Ectodermal cell (in vitro differentiated cells): ENCODE data around the gene RARB.

Experiments used
- H3K27ac ChIP-seq: 2 replicates; pipeline ENCODE4 v1.7.0; 2013; ENCODE audit warnings: mild to moderate bottlenecking, low read depth, low read length; ENCODE audit not compliant: insufficient read depth, poor library complexity, severe bottlenecking
- H3K27me3 ChIP-seq: 2 replicates; pipeline ENCODE4 v1.7.0; 2013; ENCODE audit warnings: mild to moderate bottlenecking, low read length; ENCODE audit not compliant: insufficient read depth, control insufficient read depth, poor library complexity, severe bottlenecking
- H3K36me3 ChIP-seq: one replicate; pipeline ENCODE4 v1.7.0; 2013; ENCODE audit warnings: low read length; ENCODE audit not compliant: control insufficient read depth, insufficient read depth
- H3K4me1 ChIP-seq: one replicate; pipeline ENCODE4 v1.7.0; 2013; ENCODE audit warnings: low read length; ENCODE audit not compliant: control insufficient read depth, insufficient read depth
- H3K4me3 ChIP-seq: 2 replicates; pipeline ENCODE4 v1.7.0; 2013; ENCODE audit warnings: low read depth, low read length, control low read depth; ENCODE audit not compliant: insufficient read depth
- H3K9me3 ChIP-seq: 2 replicates; pipeline ENCODE4 v1.7.0; 2013; ENCODE audit warnings: mild to moderate bottlenecking, low read length, moderate library complexity; ENCODE audit not compliant: control insufficient read depth
- WGBS, 2 experiments: methylation state at CpG; one replicate each; pipeline ENCODE4 v1.1.7; 2013; ENCODE audit warnings: missing lambda C conversion rate in 2 of 2; 5-methylcytosine and 5-hydroxymethylcytosine counted together

The RARB gene

DNA sequence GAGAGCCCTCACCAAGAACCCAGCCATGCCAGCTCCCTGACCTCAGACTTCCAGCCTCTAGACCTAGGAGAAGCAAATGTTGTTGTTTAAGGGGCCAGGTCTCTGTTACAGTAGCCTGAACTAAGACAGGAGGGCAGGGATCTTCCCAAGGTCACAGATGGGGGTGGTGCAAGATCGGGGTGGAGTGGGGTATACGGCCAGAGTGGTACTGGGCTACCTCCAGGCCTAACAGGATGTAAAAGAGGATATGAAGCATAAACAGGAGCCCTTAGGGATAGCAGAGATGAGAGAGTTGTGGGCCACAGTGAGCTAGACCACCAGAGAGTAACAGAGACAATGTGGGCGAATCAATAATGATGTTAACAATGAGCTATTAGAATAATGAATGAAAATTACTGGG, 153.8 kb downstream of the RARB start:
- 91 to 96% methylated on average over 3 of the region's 3 CpGs for WGBS, 2 experiments
- Histone ChIP-seq H3K4me3 (no peak overlapping the region), H3K9me3 (no peaks in the 10 kb centered on the region), H3K4me1 (no peaks in the 10 kb centered on the region), H3K36me3 (no peaks in the 10 kb centered on the region), H3K27me3 (no peaks in the 10 kb centered on the region), H3K27ac (no peak overlapping the region)

DNA sequence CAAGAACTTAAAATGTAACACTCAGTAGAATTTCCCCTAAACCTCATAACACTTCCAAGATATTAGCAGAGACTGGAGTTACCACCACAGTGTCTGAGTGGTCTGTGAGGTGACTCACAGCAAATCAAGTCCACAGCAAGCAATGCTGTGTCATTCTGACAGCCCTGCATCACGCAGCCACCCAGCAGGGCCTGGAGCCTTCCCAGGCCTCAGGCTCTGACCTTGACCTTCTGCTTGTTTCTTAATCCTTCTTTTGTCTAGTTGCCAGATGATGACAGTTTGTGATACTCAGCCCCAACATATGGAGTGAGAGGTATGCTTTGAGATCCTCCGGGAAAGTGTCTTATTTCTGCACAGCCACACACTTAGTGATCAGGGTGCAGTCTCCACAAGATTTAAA, 154.2 kb downstream of the RARB start:
- WGBS, 2 experiments = 83 to 94% methylated on average over 2 of the region's 2 CpGs
- H3K4me3 ChIP-seq = no peak overlapping the region
- H3K36me3 ChIP-seq = no peaks in the 10 kb centered on the region
- no peak overlapping the region for H3K27ac ChIP-seq
- H3K27me3 ChIP-seq = no peaks in the 10 kb centered on the region
- H3K4me1 ChIP-seq = no peaks in the 10 kb centered on the region
- H3K9me3 ChIP-seq = no peaks in the 10 kb centered on the region

DNA sequence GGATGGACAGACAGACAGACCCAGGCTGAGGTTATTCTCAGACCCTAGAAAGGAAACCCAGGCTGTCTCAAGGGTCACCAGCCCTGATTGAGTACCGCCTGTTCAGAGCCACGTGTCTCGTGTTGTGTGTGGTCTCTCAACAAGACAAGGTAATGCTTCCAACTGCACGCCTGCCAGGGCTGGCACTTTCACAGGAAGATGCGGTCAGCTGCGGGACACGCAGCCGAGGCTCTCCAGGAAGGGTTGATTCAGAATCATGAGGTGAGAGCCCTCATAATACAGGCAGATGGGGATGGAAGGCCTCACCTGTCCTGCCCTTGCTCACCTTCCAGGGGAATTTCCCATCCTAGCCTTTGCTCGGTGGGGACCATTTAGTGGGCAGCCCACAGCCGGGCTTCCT, 155.3 kb downstream of the RARB start:
- H3K27ac ChIP-seq = no peak overlapping the region
- WGBS, 2 experiments = 95% methylated on average over 10 of the region's 10 CpGs
- H3K27me3 ChIP-seq = no peaks in the 10 kb centered on the region
- no peak overlapping the region for H3K4me3 ChIP-seq
- H3K4me1 ChIP-seq = no peaks in the 10 kb centered on the region
- H3K36me3 ChIP-seq = no peaks in the 10 kb centered on the region
- H3K9me3 ChIP-seq = no peaks in the 10 kb centered on the region

DNA sequence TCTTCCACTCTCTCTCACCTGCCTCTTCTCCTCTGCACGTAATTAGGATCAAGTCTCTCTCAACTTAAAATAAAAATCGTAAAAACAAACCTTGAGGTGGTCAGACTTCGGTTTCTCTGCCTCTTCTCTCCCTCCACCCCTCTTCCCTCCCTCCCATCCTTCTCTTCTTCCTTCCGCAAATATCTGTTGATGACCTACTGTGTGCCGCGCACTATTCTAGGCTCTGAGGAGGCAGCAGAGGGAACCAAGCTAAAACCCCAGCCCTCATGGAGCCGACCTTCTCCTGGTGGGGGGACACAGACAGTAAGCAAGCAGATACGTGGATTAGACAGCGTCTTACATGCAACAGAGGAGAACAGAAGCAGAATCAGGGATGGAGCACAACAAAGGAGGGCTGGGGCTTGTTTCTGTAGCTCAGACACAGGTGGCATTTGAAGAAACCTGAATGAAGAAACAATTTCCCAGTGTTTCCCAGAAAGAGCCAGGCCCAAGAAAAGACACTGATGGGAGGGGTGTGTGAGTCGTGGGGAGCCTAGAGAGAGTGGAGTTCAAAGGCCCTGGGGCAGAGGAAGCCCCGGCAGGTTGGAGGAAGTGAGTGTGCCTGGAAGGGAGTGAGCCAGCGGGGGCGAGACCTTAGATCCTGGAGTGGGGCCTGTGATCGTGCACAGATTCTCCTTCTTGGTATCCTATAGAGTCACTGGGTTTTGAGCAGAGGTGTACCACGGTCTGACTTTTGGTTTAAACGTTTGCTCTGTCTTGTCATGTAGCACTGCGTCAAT, 156.1 kb downstream of the RARB start:
- WGBS, 2 experiments = 92 to 93% methylated on average over 17 of the region's 17 CpGs
- Histone ChIP-seq H3K27me3 (no peaks in the 10 kb centered on the region), H3K4me1 (no peaks in the 10 kb centered on the region), H3K36me3 (no peaks in the 10 kb centered on the region), H3K4me3 (no peak overlapping the region), H3K9me3 (no peaks in the 10 kb centered on the region), H3K27ac (no peak overlapping the region)

DNA sequence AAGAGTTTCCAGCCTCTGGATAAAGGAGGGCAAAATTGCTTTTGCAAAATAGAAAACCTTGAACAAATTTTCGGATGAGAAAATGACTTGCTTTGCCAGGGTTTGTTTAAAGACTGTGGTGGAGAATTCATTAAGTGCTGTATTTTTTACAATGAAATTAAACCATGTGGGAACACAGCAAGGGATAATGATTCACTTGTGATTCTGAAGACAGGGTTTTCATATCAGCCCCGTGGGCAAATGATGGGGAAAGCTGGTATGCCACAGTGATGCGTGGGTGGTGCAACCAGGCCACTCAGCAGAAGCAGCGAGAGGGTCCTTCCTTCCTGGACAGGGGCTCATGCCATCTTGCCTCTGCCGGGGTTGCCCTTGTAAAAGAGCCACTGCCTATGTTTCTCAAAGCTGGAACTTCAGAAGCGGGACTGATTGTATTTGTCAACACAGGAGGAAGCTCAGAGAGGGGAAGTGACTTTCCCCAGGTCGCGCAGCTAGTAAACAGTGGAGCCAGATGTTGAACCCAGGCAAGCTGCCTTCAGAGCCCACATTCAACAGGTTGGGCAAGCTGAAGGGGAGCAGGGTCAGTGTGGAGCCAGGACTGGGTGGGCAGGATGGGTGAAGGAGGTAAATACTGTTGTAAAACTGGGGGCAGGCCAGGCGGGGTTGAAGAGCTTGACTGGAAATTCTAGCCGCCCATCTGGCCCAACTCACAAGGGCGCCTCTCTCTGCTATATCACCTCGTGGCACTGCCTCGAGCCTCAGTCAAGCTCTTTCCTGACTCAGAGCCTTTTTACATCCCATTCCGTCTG, 157.5 kb downstream of the RARB start:
- 93 to 94% methylated on average over 14 of the region's 14 CpGs for WGBS, 2 experiments
- H3K27ac ChIP-seq = no peak overlapping the region
- no peaks in the 10 kb centered on the region for H3K36me3 ChIP-seq

DNA sequence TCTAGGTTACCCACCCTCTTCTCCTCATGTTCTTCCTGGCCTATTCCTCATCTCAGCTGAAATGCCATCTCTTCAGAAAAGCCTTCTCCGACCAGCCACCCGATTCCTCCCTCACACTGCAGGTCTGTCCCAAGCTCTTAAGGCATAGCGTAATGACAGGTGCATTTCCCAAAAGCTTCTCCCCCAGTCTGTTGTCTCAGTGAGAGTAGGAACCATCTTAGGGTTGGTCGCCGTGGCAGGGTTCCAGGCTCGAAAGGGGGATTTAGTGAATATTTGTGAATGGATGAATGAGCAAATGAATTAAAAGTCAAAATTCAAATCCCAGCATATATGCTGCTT, 158.1 kb downstream of the RARB start:
- WGBS, 2 experiments = 96% methylated on average over 6 of the region's 6 CpGs
- Histone ChIP-seq H3K9me3 (no peaks in the 10 kb centered on the region), H3K36me3 (no peaks in the 10 kb centered on the region), H3K27ac (no peak overlapping the region), H3K27me3 (no peaks in the 10 kb centered on the region), H3K4me1 (no peaks in the 10 kb centered on the region), H3K4me3 (no peak overlapping the region)

More for the DNA sequence above, 157.5 kb downstream of the RARB start:
- H3K4me1 ChIP-seq = no peaks in the 10 kb centered on the region
- no peaks in the 10 kb centered on the region for H3K9me3 ChIP-seq
- H3K27me3 ChIP-seq = no peaks in the 10 kb centered on the region
- no peak overlapping the region for H3K4me3 ChIP-seq

DNA sequence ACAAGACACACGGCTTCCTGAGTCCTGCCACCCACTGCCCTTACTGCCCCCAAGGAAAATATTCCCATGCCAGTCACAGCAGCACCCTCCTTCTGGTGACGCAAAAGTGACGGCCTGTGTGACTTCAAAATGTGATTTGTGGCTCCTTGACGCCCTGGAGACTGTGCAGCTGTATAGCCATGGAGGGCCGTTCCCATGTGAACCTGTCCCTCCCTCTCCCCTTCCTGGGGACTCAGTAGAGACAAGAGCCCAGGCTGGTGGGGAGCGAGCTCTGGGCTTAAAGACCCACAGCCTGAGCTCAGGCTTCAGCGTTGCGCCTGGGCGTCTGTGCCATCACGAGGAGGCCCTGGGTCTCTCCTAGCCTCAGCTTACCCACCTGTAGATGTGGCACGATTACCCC, 158.5 kb downstream of the RARB start:
- 95% methylated on average over 11 of the region's 11 CpGs for whole genome bisulfite sequencing, 2 experiments
- Histone ChIP-seq H3K4me3 (no peak overlapping the region), H3K27ac (no peak overlapping the region), H3K4me1 (no peaks in the 10 kb centered on the region), H3K36me3 (no peaks in the 10 kb centered on the region), H3K9me3 (no peaks in the 10 kb centered on the region), H3K27me3 (no peaks in the 10 kb centered on the region)

DNA sequence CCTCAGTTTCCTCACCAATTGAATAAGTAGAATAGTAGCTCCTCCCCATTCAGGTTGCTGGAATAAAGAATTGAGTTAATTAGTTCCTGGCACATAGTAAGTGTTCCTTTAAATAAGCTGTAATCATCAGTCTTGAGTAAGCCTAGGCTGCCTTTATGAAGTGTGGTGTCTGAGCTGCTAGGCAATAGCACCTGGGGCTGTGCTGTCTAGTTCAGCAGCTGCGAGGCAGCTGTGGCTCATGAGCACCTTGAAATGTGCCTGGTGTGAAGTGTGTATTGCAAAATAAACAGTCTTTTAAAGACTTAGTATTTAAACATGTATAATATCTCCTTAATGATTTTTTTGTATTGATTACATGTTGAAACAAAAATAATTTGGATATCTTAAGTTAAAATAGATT, 159.0 kb downstream of the RARB start:
- 83 to 100% methylated on average over 1 of the region's 1 CpG for WGBS, 2 experiments
- no peak overlapping the region for H3K27ac ChIP-seq
- H3K27me3 ChIP-seq = no peaks in the 10 kb centered on the region
- no peak overlapping the region for H3K4me3 ChIP-seq
- no peaks in the 10 kb centered on the region for H3K9me3 ChIP-seq
- H3K4me1 ChIP-seq = no peaks in the 10 kb centered on the region
- H3K36me3 ChIP-seq = no peaks in the 10 kb centered on the region

DNA sequence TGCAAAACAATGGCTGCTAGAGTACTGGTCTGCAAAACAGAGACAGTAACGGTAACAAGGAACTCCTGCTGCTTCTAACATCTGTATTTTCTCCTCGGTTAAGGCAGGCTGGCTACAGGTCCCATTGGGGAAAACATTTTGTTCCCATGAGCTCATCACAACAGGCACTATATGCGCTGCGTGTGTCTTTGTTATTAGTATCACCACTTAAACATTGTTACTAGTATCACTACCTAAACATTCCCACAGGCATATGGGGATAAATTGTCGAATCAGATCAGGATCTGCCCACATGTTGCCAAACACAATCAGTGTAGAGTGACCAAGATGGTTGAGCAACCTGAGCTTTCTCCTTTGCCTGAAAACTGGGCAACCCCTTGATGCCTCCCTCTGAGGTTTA, 159.5 kb downstream of the RARB start:
- Histone ChIP-seq H3K9me3 (no peaks in the 10 kb centered on the region), H3K4me3 (no peak overlapping the region), H3K36me3 (no peaks in the 10 kb centered on the region), H3K4me1 (no peaks in the 10 kb centered on the region), H3K27me3 (no peaks in the 10 kb centered on the region), H3K27ac (no peak overlapping the region)
- 89 to 90% methylated on average over 5 of the region's 5 CpGs for WGBS, 2 experiments

DNA sequence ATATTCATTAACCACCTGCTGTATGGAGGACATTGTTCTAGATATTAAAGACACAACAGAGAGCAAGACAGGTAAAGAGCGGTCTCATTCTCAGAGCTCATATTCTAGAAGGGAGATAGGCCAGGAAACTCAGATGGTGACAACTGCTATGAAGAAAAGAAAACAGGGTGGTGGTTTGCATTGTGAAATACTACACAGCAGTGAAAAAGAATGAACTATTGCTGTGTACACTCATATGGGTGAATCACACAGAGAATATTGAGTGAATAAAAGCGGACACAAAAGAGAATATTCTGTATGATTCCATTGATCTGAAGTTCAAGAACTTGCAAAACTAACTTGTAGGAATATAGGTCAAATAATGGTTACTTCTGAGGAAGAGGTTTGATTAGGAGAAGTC, 159.9 kb downstream of the RARB start:
- 94 to 98% methylated on average over 2 of the region's 2 CpGs for WGBS, 2 experiments

More for the DNA sequence above, 159.9 kb downstream of the RARB start:
- H3K27me3 ChIP-seq = no peaks in the 10 kb centered on the region
- H3K4me1 ChIP-seq = no peaks in the 10 kb centered on the region
- H3K9me3 ChIP-seq = no peaks in the 10 kb centered on the region
- no peaks in the 10 kb centered on the region for H3K36me3 ChIP-seq
- no peak overlapping the region for H3K27ac ChIP-seq
- H3K4me3 ChIP-seq = no peak overlapping the region
